Stimulated activated CD4-positive, alpha-beta T cell treated with anti-CD3 and anti-CD28 coated beads, Interleukin-12 subunit alpha, Interleukin-12 subunit beta, amount 100 ng/mL, for 4 hours (primary cell): ENCODE measurements around the gene WIPF1.
A peak's percentile ranks its signal among the peaks of the same experiment; 100 is the strongest.

ENCODE experiments used
- DNase-seq: peaks from one replicate; pipeline ENCODE4 v3.0.0-alpha.2; 2020

WIPF1 gene, protein sequence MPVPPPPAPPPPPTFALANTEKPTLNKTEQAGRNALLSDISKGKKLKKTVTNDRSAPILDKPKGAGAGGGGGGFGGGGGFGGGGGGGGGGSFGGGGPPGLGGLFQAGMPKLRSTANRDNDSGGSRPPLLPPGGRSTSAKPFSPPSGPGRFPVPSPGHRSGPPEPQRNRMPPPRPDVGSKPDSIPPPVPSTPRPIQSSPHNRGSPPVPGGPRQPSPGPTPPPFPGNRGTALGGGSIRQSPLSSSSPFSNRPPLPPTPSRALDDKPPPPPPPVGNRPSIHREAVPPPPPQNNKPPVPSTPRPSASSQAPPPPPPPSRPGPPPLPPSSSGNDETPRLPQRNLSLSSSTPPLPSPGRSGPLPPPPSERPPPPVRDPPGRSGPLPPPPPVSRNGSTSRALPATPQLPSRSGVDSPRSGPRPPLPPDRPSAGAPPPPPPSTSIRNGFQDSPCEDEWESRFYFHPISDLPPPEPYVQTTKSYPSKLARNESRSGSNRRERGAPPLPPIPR

DNA sequence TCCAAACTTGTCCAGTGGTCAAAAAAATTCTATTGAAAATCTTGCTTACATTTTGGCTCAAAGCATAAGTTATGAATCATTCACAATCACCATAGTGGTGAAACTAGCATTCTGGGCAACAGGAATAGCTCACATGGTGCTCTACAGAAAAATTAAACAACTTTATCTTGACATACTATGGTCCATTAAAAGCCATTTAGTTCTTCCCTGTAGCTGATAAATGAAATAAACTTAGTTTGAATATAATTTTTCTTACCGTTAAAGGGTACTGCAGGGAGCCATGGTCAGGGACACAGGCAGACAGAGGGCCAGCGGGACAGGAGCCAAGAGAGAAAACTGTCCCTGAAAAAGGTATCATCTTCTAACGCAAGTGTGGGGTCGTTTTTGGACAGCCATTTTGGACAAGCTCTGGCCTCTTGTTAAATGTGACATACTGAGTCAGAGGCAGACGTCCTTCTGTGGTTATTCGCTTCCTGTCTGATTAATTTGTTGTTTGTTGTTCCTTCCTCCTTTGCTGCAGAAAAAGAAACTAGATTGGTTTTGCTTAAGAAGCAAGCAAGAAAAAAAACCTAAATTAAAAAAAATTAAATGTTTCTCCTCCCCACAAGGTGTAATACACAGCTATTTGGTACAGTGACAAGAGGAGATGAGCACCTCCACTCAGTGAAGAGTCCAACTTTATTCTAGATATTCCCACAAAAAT is at the start of gene WIPF1:
Gene WIPF1, minus strand, starts transcription at position 460 of the 703 bp plus-strand sequence. CDS start 12,231 bp downstream, outside the sequence.
- no peak for DNase-seq

DNA sequence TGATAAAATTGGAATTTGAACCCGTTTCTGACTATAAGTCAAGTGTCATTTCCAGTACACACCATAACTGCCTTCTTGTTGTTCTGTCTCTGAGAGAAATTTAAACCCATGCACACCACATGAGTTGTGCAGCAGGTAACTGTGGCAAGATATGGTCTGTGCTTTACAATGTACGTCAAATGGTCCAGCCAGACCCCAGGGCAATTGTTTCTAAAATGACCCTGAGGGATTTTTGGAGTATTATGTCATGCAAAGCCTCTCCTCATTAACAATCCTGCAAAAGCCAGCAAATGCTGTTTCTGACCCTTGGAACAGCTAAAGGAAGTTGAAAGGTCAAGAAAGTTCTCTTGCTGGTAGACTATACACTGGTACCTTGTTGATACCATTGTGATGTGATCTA is 47.7 kb upstream of the WIPF1 start:
- DNase-seq: no peak

DNA sequence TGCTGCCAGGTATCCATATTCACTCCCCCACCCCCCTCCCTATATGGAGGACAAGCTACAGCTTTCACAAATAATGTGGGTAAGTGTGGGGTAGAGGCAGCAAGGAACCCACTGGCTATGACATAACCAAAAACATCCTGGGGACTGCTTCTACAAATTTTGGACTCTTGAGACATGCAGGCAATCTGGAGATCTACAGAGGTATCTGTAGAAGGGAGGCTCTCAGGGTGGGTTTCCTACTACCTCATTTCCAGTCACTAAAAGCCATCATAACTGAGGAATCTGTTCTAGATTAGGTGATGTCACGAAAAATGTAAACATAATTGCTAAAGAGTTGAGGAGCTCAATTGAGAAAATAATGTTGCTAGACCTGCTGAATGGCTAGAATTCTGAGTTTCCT is 46.8 kb upstream of the WIPF1 start:
- no peak for DNase-seq

DNA sequence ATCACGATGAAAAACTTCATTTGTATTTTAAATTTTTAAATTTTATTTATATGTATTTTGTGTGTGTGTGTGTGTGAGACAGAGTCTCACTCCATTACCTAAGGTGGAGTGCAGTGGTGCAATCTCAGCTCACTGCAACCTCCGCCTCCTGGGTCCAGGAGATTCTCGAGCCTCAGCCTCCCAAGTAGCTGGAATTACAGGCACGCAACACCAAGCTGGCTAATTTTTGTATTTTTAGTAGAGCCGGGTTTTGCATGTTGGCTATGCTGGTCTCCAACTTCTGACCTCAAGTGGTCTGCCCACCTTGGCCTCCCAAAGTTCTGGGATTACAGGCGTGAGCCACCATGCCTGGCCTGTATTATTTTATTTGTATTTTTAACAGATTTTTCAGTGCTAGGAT is 45.8 kb upstream of the WIPF1 start:
- DNase-seq: no peak

DNA sequence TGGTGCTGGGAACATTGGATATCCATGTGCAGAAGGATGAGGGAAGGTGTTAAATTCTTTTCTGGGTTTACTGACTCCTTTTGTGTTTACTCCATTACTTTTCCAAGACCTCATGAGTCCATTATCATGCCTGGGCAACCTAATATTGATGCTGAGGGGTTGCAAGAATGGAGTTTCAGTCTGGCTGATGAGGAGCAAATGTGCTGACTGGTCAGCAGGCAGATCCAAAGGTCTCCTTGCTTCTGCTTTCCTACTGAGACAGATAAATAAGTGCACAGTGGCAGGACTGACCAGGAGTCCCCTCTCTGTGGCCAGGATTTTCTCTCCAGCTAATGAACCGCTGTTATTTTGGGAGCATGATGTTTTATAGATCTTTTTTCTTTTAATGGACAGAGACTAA is 43.6 kb upstream of the WIPF1 start:
- no peak for DNase-seq

DNA sequence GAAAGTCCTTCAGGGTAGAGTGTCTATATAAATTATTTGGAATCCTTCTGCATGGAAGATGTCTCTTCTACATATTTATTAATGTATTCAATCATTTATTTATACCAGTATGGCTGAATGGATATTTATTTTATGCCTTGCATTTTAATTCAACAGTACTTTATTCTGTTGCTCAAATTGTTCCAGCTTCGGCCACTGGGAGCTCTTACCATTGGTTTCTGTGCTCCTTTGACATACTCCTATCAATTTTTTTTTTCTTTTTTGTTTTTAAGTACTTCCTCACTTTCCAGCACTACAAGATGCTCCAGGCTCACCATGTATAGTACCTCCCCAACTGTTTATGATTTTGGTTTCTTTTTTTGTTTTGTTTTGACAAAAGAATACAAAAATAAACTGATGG is 39.4 kb upstream of the WIPF1 start:
- DNase-seq: no peak

DNA sequence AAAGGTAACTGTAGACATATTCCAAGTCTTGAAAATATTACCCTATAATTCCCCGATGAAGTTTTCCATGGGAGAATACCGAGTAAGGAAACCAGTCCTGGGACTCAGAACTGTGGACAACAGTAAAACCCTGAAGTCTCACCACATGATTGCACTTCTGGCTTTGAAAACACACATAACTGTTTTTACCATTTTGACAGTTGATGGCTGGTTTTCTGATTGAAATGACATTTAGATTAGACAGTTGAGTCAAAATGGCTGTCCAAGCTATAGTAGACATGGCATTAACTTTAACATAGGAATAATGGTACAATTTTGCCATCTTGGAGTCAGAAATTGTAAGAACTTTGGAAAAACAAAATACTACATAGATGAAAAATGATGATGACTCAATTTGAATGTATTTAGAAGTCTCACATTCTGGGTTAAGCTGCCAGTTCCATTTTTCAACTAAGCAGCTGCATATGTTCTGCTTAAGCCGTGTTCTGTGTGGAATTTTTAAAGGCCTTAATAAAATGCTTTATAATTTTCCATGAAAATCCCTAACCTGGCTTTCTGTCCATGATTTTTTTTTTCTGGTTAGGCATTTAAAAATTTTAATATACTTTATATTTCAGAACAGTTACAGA is 38.3 kb upstream of the WIPF1 start:
- DNase-seq: no peak

DNA sequence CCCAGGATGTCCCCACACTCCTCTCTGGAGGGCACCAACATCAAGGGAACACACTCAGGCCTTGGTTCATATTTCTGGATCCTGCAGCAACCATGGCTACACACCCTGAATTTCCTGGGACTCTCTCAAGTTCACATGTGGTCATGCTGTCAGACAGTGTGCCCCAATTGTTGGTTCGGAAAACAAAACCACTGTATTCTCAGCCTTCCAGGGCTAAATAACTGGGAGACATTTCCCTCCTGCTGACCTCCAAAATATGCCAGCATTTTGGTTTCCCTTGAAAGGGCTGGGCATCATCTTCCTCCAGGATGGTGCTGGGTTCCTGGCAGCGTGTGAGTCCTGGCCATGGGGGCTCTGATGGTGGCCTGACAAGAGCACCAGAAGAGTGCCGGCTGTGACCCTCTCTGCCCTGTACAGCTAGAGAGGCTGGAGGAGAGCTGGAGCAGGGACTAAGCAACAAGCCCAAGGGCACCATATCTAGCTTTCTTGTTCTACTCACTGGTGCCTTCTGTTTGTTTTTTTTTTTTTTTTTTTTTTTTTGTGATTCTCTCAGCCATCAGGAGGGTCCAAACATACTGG is 37.5 kb upstream of the WIPF1 start:
- DNase-seq: no peak

DNA sequence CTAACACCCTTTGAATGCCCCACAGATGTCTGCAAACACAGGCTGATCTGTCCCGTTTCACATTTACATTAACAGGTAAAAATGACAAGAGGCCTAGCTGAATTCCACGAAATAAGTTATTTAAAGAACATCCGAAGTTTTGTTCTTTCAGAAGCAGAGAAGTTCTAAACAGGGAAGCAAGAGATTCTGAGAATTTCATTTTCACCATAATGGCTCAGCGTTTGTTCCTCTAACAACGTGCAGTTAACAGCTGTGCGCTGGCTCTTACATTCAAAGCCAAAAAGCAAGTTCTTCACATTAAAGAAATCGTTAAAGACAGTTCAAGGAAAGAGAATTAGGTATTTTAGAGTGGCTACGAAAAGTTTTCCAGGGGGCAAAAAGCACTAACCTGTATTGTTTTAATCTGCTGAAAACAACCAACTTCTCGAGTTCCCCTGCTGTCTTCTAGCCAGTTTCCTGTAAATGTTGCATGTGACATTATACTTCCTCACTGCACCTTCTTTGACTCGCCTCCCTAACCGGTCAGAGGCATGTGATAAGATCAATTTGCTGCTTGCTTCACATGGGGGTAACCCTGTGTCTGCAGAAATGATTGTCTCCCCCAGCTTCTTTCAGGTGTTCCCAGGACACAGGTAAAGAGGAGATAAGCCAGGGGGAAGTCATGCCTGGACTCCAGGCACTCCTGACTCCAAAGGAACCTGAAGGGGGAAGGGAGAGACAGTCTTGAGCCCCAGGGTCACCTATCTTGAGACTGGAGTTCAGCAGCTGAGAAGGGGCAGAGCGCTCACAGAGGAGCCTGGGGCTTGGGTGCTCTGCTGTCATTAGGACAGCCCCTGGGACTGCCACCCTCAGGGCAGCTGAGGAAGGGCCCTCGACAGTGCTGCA is 36.8 kb upstream of the WIPF1 start:
- peak; percentile 33 for DNase-seq

DNA sequence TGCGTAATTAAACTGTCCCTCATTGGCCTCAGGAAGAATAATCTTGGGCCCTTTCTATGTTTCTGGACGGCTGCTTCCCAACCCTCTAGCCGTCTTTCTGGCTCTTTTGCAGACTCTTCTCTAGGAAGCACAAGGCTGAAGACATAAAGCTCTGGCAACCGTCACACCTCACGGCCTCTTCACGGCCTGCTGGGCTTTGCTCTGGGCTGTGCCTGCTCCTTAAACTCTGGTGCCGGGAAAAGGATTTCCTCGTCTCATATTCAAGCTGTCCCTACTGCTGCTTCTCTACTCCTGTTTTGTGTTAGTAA is 36.0 kb upstream of the WIPF1 start:
- DNase-seq: no peak

DNA sequence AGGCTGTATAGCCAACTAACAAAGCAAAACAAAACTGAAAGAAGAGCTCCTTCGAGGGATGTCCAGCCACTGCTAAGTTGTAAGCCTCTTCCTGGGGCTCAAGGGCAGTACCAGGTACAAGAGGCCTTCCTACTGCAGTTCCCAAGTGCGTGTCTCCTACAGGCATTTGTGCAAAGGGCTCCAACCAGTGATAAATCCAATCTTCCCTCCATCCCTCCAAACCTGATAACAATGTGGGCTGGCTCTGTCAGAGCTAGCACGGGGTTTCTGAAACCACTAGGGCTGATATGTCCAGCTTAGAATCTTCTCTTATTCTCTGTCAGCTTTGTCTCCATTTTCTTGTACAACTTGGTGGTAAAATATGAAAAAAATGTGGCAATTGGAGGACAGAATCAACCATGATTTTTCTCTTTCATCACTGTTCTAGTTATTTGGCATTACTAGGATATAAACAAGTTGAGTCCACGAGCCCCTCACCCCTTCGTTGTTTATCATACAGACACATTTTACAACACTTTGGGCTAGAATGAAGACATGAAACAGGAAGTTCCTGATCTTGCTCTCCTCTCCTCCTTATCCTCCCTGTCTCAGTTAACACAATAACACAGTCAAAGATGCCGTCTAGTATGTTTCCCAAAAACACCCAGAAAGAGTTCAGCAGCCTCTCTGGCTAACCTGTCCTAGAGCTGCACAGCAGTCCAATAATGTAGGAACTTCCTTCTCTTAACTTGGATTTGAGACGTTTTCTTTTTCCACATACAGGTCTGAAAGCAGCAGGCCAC is 35.4 kb upstream of the WIPF1 start:
- no peak for DNase-seq

DNA sequence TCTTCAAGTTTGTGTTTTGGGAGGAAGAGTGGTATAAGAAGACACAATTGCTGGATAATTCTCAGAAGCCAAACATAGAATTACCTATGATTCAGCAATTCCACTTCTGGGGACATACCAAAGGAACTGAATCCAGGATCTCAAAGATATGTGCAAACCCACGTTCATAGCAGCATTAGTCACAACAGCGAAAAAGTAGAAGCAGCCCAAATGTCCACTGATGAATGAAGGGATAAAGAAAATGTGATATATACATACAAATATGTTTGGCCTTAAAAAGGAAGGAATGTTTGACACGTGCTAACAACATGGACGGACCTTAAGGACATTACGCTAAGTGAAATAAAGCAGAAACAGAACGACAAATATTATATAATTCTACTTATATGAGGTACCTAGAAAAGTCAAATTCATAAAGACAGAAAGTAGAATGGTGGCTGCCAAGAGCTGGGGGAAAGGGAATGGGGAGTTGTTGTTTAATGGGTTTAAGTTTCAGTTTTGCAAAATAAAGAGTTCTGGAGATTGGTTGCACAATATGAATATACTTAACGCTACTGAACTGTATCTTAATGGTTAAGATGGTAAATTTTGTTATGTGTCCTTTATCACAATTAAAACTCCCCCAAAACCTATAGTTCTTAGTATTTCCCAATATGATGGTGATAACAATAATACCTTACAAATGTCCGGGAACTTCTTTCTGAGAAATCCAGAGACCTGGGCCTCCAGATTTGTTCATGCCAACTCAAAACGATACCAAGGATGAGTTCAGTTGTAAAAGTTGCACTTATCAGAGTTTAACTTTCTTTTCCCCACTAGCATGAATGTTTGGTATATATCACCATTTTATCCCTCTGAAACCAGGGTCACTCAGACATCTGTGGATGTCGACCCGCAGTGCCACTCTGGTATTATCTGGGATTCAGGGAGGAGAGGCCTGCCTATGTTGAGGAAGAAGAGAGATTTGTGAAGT is 33.7 kb upstream of the WIPF1 start:
- no peak for DNase-seq

DNA sequence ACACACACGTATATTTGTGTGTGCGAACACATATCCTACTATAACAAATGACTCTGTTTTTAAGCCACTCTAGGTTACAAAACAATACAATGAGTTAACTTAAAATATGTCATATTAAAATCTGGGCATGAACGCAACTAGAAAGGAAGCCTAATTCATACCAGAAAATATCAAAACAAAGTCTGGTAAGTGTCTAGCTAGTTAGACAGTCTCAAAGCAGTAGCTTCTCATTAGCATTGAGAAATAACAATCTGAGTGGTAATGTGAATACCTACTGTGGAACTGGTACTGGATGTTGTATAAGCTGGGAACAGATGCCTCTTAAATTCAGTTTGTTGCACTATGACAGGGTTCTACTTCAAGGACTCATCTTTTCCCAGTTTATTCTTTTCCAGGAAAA is 32.5 kb upstream of the WIPF1 start:
- no peak for DNase-seq

DNA sequence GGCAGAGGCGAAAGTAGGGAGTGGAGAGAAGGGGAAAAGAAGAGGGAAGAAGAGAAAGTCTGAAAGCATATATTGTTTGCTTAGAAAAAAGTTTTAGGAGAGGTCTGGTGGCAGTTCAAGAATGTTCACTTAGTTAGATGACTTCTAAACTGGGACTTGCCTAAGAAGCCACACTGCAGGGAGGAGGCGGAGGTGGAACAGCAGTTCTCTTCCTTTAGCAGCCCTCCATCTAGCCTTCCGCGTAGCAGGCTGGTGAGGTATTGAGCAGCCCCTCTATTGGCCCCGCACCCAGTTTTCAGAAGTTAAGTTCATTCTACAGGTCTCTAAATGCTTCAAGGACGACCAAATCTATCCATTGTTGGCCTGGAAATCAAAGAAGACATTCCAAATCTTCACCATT is 31.9 kb upstream of the WIPF1 start:
- DNase-seq: no peak

DNA sequence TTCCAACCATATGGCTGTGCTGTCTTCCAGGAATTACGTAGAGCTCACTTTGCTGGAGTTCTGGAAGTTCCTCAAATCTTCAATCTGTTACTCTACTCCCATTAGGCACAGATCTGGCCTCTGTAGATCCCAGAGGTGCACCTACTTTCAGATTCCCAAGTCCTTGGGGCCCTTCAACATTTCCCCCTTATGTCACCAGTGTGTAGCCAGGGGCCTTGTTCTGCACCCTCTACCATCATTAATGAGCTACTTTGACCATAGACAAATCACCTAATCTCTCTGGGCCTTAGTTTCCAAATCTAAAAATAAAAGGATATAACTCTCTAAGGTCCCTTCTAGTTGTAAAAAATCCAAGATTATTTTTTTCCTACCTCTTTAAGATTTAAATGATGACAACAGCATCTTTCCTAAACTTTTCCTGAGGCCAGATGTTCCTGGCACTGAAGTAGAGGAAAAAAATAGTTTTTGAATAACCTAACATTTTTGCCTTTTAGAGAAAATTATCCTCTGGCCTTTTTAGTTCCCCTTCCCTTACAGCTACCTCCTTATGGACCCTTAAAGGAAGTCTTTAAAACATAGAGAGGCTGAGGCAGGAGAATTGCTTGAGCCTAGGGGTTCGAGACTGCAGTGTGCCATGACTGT is 31.0 kb upstream of the WIPF1 start:
- DNase-seq: no peak

DNA sequence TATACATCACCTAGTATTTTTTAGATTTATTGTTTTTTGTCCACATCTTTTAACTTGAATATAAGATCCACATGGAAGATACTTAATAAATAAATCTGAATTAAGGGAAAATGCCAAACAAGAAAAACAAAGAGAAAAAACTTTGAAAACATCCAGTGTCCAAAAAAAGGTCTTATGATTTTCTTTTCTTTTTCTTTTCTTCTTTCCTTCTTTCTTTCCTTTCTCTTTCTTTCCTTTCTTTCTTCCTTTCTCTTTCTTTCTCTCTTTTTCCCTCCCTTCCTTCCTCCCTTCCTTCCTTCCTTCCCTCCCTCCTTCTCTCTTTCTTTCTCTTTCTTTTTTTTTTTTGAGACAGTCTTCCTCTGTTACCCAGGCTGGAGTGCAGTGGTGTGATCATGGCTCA is 29.6 kb upstream of the WIPF1 start:
- DNase-seq: no peak

DNA sequence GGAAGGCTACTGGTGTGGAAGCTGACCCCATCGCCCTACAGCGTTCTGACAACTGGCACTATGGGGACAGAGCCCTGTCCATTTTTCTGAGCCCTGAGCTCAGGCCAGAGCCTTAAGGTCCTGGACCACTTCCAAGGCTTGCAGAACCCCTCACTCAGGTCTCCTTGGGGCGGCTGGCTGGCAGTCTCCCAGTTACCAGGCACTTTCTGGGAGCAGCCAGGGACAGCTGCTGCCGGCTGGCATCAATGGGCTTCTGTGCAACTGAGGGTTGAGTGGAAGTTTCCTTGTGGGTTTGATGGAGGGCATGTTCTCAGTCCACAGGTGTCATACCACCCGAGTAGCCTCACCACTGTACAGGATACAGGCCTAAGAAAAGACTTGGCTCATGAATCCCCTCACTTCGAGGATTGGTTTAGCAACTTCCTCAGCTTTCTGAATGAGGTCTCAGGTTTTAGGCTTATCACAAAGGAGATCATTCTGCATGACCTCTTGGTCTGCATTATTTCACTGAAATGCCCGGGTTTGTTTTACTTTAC is 27.4 kb upstream of the WIPF1 start:
- DNase-seq: no peak

DNA sequence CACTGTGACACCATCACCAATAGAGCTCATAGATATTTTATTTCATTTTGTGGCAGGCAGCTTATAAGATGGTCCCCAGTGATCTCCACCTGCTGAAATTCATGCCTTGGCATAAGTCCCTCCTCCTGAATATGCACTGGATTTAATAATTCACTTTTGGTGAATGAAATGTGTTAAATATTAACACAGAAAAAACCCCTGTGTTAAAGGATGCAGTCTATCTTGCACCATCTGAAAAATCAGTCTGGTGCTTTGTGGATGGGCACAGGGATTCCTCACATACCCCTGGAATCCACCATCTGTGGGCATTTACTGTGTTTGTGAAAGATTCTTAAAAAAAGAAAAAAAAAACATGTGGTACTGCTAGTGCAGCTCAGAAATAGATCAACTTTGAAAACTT is 26.1 kb upstream of the WIPF1 start:
- no peak for DNase-seq

DNA sequence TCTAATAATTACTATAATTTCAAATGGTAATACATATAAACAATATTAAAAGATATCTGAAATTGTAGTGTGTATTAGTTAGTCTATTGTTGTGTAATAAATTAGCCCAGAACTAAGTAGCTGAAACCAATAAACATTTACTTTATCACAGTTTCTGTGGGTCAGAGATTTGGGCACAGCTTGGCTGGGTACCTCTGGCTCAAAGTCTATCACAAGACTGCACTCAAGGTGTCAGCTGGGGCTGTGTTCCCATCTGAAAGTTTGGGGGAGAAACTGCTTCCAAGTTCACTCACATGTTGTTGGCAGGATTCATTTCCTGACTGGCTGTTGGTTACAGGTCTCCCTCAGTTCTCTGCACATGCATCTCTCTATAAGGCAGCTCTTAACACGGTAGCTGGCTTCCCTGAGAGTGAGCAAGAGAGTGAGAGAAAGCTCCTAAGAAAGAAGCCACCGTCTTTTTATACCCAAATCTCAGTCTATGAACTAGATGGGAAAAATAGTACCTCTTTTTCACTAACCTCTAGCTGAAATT is 25.6 kb upstream of the WIPF1 start:
- no peak for DNase-seq
